GM19395 (cell line): ENCODE measurements around the gene FBXL17.
"Not testable (repeated sequence)": the region's sequence is repeated elsewhere in the genome, so short reads cannot be mapped to it uniquely, and the experiment has no call there.

Experiments used
- ATAC-seq: cut with Tn5 transposase; IDR thresholded peaks from one replicate; pipeline ENCODE4 v1.9.1; 2021; ENCODE audit warnings: mild to moderate bottlenecking, moderate library complexity; ENCODE audit not compliant: unreplicated experiment

Gene FBXL17

DNA sequence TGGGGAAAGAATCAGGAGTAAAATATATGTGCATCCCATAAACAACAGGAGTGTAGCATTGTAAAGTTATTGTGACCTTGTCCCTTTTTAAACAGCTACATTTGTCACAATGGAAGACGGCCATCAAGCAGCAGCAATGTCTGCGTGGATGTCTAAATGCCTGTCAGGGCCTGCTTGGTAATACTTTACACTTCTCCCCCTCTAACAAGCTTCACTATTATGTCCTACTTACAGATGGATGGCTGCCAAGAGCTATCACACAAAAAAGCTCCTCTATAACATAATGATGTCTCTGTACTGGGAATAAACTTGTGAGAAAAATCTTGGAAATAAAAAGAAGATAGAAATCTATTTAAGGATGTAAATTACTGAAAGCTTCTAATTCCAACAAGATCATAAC, 213.0 kb downstream of the FBXL17 start:
- no peak for ATAC-seq

GRCh38 chr5:108167174-108167573, 214.7 kb downstream of the FBXL17 start:
- no peak for ATAC-seq

DNA sequence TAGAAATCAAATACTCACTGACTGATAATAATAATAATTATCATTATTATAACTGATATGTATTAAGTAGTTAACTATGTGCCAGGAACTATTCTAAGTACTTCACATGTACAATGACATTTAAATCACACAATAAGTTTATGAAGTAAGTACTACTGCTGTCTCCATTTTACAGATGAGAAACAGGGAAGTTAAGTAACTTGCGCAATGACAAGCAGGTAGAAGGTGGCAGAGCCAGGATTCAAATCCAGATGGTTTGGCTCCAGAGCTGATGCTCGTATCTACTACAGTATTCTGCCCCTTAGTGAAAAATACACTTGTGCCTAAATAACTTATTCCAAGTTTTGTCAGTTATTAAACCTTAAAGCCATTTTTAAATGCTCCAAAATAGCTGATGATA, 217.3 kb downstream of the FBXL17 start:
- no peak for ATAC-seq

- not testable (repeated sequence) for ATAC-seq
Measured at GRCh38 chr5:108152854-108153253, 229.0 kb downstream of the FBXL17 start.

DNA sequence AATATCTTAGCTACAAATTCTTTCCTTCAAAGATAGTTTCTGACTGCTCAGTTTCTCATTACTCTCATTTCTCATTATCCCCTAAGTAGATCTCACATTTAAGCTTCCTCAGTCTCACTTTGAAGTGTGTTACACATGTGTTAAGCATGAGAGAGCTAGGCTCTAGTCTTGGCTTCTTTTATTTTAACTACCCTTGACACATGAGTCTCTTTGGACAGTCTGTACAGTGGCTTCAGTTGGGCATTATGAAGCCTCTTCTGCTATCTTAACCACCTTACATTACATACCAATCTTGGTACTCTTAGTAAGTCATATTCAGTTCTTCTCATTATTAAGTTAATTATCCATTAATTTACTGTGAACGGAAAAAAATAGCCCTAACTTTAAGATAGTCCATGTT, 232.5 kb downstream of the FBXL17 start:
- no peak for ATAC-seq

- ATAC-seq: peak; percentile 78
Measured at GRCh38 chr5:108148715-108149139, 233.2 kb downstream of the FBXL17 start.

DNA sequence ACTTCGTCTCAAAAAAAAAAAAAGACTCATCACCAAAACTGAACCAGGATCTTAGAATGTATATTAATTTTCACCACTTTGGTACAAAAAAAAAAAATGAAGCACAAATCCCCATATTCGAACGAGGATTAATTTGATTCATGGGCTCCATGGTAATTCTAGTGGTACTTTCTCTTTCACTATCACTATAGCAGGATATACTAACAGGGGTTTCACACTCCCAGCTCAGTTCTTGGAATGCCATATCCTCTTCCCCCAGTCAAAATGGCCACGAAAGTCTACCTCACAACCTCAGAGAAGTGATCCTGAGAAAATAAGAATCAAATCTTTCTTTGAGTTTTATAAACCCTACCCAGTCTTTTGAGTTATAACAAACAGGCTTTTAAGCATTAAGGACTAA, 235.7 kb downstream of the FBXL17 start:
- no peak for ATAC-seq

DNA sequence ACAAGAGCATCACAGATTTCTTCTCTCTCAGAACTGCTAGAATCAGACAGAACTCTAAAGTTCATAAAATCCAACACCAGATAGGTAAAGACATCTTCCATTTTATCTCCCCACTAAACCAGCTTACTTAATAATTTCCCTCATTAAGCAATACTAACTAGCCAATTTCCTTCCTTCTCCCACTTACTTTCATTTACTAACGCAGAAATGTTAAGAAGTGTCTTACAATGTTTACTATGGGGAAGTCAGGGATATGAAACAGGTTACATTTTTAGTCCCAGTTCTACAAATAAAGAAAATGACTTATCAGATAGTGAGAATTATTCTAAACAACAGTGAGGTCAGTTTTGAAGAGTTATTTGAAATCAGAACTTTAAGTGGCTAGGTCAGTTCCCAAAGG, 236.5 kb downstream of the FBXL17 start:
- ATAC-seq: no peak

DNA sequence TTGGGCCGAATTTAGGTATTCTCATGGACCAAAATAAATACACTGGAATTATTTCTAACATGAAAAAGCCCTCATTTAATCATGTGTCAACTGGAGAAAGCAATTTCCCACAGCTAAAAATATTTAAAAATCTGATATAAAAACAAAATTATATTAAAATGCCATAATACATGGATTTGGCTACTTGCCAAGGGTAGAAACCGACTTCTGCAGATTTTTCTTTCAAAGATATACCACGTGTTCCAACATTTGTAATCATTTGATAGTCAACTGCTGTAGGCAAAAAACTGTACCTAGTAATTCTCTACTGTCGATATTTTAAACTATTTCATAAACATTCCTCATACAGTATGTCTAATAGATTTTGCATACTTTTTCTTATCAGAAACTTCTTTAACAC, 237.6 kb downstream of the FBXL17 start:
- no peak for ATAC-seq

DNA sequence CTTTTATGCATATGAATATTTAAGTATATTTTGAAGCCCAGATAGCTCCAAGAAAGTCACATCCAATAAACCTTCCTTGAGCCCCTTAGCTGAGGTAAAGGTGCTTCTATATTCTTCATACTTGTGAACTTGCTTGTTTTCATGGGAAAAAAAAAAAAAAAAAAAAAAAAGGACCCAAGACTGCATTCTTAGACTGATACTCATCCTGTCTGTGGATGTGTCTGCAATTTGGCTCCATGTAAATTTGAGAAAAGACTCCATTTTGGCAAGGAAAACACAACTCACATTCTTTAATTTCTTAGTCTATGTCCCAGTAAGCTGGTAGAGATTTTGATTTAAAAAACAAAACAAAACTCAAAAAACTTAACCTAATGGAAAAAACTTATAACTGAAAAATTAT, 238.3 kb downstream of the FBXL17 start:
- ATAC-seq: no peak

DNA sequence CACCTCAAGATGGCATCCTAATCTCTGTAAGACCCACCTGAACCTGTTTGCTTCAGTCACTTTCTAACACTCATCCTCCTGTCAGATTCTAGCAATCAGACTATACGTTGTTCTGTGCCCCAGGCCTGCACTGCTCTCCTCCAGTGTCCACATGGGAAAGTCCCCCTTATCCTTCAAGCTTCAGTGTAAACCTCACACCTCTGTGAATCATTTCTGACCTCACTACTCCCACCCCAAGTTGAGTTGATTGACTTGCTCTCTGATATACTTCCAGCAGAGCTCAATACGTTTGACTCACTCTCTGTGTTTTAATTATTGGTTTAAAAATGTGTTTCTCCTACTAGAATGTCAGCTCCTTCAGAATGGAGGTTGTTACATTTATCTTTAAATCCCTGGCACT, 240.2 kb downstream of the FBXL17 start:
- ATAC-seq: no peak

GRCh38 chr5:108136493-108136892, 245.4 kb downstream of the FBXL17 start:
- no peak for ATAC-seq

- ATAC-seq: no peak
Measured at GRCh38 chr5:108129129-108129528, 252.8 kb downstream of the FBXL17 start.

DNA sequence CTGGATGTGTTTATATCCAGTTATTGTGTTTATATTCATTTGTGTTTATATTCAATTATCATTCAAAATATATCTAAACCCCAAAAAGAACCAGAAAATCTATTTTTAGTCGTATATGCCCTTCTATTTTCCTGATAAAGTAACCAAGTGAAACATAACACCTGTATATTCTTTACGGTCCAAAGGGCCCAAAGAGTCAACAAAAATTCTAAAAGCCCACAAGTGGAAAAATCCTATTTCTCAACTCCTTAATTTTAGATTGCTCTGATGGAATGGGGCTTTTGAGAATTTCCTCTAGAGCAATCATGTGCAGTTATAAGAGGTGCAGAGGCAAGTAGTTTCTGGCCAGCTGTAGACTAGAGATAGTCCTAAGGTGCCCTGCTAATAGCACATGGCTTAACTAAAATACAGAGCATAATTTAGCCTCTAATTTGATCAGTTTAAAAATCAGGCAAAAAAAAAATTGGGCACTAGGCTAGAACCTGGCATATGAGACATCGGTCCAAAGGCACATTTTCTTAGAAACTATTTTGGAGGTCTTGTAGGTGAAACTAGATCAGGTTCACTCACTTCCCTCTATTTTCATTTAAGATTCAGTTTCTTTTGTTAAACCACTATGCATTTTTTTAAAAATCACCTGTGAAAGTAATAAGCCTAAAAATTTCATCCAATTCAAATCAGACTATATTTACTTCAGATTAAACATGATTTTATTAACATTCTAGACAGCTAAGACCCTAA, 256.0 kb downstream of the FBXL17 start:
- peak; percentile 68 for ATAC-seq

DNA sequence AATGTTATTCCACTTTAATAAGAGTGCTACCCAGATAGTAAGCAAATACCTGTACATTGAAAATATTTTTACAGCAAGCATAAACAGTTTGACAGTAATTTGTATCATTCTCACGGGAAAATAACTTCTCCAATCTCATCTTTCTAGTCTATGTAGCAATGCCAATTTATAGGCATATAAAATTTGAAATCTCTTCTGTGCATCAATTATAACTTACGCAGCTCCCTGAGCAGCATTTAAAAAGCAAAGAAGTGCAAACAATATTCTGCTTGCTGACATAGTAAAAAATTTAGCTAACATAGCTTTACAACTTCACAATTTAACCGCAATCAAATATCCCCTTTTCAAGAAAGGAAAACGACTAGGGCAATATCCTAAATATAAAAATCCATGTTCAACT, 257.3 kb downstream of the FBXL17 start:
- no peak for ATAC-seq

DNA sequence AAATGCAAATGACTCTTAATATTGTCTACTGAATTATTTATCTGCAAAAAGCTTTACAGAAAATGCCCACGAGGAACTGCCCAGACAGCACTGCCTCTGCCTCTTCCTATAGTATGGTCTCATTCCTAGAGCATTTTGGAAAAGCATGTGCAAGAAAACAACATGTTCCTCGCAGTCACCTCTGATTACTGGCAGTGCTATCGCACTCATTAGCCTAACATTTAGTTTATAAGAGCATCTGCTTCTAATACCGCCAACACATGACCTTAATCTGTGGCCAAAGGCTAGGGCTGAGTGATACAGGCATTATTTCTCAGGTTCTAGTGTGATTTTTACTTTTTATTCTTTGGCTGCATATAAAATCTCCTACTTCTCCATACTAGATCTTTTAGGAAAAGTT, 259.2 kb downstream of the FBXL17 start:
- ATAC-seq: no peak

- no peak for ATAC-seq
Measured at GRCh38 chr5:108118813-108119514, 262.9 kb downstream of the FBXL17 start.

- ATAC-seq: no peak
Measured at GRCh38 chr5:108115673-108116072, 266.2 kb downstream of the FBXL17 start.

- ATAC-seq: no peak
Measured at GRCh38 chr5:108113950-108114349, 267.9 kb downstream of the FBXL17 start.

- ATAC-seq: no peak
Measured at GRCh38 chr5:108111736-108112135, 270.2 kb downstream of the FBXL17 start.

DNA sequence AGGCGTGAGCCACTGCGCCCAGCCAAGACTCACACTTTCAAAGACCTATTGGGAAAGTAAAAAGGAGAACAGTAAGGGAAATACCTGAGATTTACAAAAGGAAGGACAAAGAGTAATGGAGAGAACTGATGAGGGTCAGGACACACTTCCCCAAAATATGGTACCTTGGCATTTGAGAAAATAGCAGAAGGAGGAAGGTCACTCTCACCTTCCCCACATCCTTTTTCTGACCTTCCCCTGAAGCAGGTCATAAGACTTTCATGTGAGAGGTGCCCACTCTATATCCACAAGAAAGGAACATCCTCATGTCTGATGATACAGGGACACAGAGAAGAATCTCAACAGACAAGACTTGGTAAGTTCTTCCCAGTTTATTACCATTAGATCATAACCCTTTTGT, 272.8 kb downstream of the FBXL17 start:
- ATAC-seq: no peak

GRCh38 chr5:108104448-108104847, 277.4 kb downstream of the FBXL17 start:
- ATAC-seq: no peak

- ATAC-seq: no peak
Measured at GRCh38 chr5:108102463-108102862, 279.4 kb downstream of the FBXL17 start.
